ENCODE results near the gene SEC22A. TPM values are rescaled to one million over a fixed set of nuclear protein-coding genes. Genes with fewer than 3 reads are reported as not detected.

The SEC22A gene
- total and polyA plus RNA-seq, 10 of the 15 experiments (the other 5 are each of a cell fraction or from before 2014, with no cell fraction given) = 19.3 to 70.3 (median 36.7) TPM

GRCh38 chr3:123313889-123314288 lies 112.1 kb downstream of the SEC22A start:
- DNase-seq (ENCODE audit: low read depth, low spot score) (no peak), FAIRE-seq (no peak), ATAC-seq (no peak)
- Histone ChIP-seq H3K79me2 (ENCODE audit: control insufficient read depth, insufficient read depth, low read length) (no peaks in the 10 kb centered on the region), H3K9ac (ENCODE audit: control insufficient read depth, insufficient read depth, low read length) (no peak overlapping the region), H3K27ac (ENCODE audit: control insufficient read depth, insufficient read depth) (no peak overlapping the region), H3K36me3 (ENCODE audit: control insufficient read depth in 2 of 2, insufficient read depth in 2 of 2, low read length in 1 of 2) (no peaks in the 10 kb centered on the region), H3K4me3 (no peak overlapping the region), H3K4me1 (ENCODE audit: control insufficient read depth, insufficient read depth, low read length) (no peaks in the 10 kb centered on the region), H3K27me3 (replicated peaks in 1 of 2; ENCODE audit: control insufficient read depth in 2 of 2, insufficient read depth in 2 of 2, low read length in 1 of 2) (peaks cover 0 to 7% of the 10 kb centered on the region in 2 experiments; a peak in 2 of 4 replicates), H3K4me2 (ENCODE audit: control insufficient read depth, insufficient read depth) (no peak overlapping the region), H2AFZ (ENCODE audit: control insufficient read depth, low read depth, low read length) (no peak overlapping the region), H4K20me1 (ENCODE audit: control insufficient read depth, insufficient read depth) (no peaks in the 10 kb centered on the region), H3K9me3 (replicated peaks; ENCODE audit: control insufficient read depth, insufficient read depth, low read length) (no peaks in the 10 kb centered on the region)
- ChIA-PET SMC1A (ENCODE audit: uncharacterized antibody, unreplicated experiment) (no interaction called here), RAD21 (ENCODE audit: unreplicated experiment) (no interaction called here), CTCF (interaction anchor here (0.6 kb wide), 1 partner anchor 175 kb away, joined by 3 read pairs; no protein-coding TSS in a partner anchor), POLR2A (no interaction called here)
- intact Hi-C loops (cut with micrococcal nuclease; ENCODE audit: unreplicated experiment) = no loop called here
- in situ Hi-C loops (cut with MboI) = no loop called here
- 12% methylated on average over 5 of the region's 5 CpGs for WGBS (ENCODE audit: insufficient coverage, insufficient replicate concordance, low lambda C conversion rate, missing lambda C conversion rate)
- BruUV-seq (replicated peaks) = no TSS peak
- no peak for TF ChIP-seq TARDBP (IDR thresholded peaks at IDR 0.05; ENCODE audit: borderline replicate concordance)
- TF ChIP-seq JUND (IDR thresholded peaks at IDR 0.05; ENCODE audit: low read depth, low read length) = no peak
- no peak for TF ChIP-seq MXI1 (IDR thresholded peaks at IDR 0.05; ENCODE audit: low read depth, low read length)
- TF ChIP-seq, protein P1, sequence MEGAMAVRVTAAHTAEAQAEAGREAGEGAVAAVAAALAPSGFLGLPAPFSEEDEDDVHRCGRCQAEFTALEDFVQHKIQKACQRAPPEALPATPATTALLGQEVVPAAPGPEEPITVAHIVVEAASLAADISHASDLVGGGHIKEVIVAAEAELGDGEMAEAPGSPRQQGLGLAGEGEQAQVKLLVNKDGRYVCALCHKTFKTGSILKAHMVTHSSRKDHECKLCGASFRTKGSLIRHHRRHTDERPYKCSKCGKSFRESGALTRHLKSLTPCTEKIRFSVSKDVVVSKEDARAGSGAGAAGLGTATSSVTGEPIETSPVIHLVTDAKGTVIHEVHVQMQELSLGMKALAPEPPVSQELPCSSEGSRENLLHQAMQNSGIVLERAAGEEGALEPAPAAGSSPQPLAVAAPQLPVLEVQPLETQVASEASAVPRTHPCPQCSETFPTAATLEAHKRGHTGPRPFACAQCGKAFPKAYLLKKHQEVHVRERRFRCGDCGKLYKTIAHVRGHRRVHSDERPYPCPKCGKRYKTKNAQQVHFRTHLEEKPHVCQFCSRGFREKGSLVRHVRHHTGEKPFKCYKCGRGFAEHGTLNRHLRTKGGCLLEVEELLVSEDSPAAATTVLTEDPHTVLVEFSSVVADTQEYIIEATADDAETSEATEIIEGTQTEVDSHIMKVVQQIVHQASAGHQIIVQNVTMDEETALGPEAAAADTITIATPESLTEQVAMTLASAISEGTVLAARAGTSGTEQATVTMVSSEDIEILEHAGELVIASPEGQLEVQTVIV (IDR thresholded peaks at IDR 0.05; ENCODE audit: borderline replicate concordance, partially characterized antibody) = no peak
- no peak for TF ChIP-seq MYC (IDR thresholded peaks at IDR 0.05; ENCODE audit: insufficient read depth, insufficient read length, insufficient replicate concordance, low read length, severe bottlenecking)
- no peak for TF ChIP-seq CREB1 (IDR thresholded peaks at IDR 0.05; ENCODE audit: low read depth)
- TF ChIP-seq JUNB (IDR thresholded peaks at IDR 0.05) = no peak
- TF ChIP-seq RCOR1 (conservative IDR thresholded peaks at IDR 0.05; ENCODE audit: low read depth, low read length) = no peak
- TF ChIP-seq, protein P2, sequence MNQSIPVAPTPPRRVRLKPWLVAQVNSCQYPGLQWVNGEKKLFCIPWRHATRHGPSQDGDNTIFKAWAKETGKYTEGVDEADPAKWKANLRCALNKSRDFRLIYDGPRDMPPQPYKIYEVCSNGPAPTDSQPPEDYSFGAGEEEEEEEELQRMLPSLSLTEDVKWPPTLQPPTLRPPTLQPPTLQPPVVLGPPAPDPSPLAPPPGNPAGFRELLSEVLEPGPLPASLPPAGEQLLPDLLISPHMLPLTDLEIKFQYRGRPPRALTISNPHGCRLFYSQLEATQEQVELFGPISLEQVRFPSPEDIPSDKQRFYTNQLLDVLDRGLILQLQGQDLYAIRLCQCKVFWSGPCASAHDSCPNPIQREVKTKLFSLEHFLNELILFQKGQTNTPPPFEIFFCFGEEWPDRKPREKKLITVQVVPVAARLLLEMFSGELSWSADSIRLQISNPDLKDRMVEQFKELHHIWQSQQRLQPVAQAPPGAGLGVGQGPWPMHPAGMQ (IDR thresholded peaks at IDR 0.05; ENCODE audit: borderline replicate concordance) = no peak
- TF ChIP-seq NFYB (IDR thresholded peaks at IDR 0.05; ENCODE audit: insufficient read depth, low read depth, low read length) = no peak
- TF ChIP-seq, protein P3, sequence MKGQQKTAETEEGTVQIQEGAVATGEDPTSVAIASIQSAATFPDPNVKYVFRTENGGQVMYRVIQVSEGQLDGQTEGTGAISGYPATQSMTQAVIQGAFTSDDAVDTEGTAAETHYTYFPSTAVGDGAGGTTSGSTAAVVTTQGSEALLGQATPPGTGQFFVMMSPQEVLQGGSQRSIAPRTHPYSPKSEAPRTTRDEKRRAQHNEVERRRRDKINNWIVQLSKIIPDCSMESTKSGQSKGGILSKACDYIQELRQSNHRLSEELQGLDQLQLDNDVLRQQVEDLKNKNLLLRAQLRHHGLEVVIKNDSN (IDR thresholded peaks at IDR 0.05; ENCODE audit: borderline replicate concordance, extremely low read length, insufficient read depth, low read depth, low read length) = no peak
- TF ChIP-seq, protein P4, sequence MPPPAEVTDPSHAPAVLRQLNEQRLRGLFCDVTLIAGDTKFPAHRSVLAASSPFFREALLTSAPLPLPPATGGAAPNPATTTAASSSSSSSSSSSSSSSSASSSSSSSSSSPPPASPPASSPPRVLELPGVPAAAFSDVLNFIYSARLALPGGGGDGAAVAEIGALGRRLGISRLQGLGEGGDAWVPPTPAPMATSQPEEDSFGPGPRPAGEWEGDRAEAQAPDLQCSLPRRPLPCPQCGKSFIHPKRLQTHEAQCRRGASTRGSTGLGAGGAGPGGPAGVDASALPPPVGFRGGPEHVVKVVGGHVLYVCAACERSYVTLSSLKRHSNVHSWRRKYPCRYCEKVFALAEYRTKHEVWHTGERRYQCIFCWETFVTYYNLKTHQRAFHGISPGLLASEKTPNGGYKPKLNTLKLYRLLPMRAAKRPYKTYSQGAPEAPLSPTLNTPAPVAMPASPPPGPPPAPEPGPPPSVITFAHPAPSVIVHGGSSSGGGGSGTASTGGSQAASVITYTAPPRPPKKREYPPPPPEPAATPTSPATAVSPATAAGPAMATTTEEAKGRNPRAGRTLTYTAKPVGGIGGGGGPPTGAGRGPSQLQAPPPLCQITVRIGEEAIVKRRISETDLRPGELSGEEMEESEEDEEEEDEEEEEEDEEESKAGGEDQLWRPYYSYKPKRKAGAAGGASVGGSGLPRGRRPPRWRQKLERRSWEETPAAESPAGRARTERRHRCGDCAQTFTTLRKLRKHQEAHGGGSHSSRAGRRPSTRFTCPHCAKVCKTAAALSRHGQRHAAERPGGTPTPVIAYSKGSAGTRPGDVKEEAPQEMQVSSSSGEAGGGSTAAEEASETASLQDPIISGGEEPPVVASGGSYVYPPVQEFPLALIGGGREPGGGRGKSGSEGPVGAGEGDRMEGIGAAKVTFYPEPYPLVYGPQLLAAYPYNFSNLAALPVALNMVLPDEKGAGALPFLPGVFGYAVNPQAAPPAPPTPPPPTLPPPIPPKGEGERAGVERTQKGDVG (CRISPR knock-in tag; IDR thresholded peaks at IDR 0.05) = no peak
- TF ChIP-seq MYB (IDR thresholded peaks at IDR 0.05; ENCODE audit: borderline replicate concordance, low read depth, low read length) = no peak
- no peak for TF ChIP-seq CBFB (IDR thresholded peaks at IDR 0.05; ENCODE audit: low read depth)
- TF ChIP-seq PAX8 (IDR thresholded peaks at IDR 0.05) = no peak
- no peak for TF ChIP-seq IRF4 (IDR thresholded peaks at IDR 0.05; ENCODE audit: low read depth, low read length)
- TF ChIP-seq SRF (IDR thresholded peaks at IDR 0.05; ENCODE audit: low read depth in 2 of 2, low read length in 2 of 2) = no peak

Measured in GM12878 (cell line).